ENCODE data around the gene RHOF.
A peak's percentile ranks its signal among the peaks of the same experiment; 100 is the strongest.

Gene RHOF

GRCh38 chr12:121817648-121818043 is 24.2 kb upstream of the RHOF start:
- DNase-seq = no peak

DNA sequence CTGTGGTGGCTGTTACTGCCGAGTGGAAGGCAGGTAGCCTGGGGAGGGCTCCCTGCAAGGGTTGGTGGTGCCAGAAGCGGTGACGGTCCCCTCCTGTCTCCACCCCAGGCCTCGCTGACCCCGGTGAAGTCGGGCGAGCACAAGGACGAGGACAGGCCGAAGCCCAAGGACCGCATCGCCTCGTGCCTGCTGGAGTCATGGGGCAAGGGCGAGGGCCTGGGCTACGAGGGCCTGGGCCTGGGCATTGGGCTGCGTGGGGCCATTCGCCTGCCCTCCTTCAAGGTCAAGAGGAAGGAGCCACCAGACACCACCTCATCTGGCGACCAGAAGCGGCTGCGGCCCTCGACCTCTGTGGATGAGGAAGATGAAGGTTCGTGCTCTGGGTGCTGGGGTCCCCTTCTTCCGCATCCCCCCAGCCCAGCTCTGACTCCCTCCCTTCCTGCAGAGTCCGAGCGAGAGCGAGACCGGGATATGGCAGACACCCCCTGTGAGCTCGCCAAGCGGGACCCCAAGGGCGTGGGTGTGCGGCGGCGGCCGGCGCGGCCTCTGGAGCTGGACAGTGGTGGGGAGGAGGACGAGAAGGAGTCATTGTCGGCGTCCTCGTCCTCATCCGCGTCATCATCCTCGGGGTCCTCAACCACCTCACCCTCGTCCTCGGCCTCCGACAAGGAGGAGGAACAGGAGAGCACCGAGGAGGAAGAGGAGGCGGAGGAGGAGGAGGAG is 23.6 kb upstream of the RHOF start:
- no peak for DNase-seq

DNA sequence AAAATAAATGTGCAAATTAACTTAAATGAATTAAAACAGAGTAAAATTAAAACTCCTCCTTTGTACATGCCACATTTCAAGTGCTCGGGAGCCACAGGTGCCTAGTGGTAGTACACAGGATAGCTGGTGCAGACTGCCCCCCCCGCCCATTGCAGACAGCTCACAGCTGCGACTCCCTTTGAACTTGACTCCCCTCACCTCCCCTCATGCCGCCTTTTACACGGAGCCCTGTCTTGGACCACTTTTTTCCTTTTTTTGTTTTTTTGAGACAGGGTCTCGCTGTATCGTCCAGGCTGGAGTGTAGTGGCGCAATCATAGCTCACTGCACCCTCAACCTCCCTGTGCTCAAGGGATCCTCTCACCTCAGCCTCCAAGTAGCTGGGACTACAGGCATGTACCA is 21.8 kb upstream of the RHOF start:
- DNase-seq = no peak

- DNase-seq = no peak
These were observed 21.1 kb upstream of the RHOF start for GRCh38 chr12:121814429-121815119.

GRCh38 chr12:121813951-121814350 is 20.5 kb upstream of the RHOF start:
- no peak for DNase-seq

- no peak for DNase-seq
These were observed 19.7 kb upstream of the RHOF start for GRCh38 chr12:121812921-121813896.

GRCh38 chr12:121812320-121812871 is 18.9 kb upstream of the RHOF start:
- no peak for DNase-seq

GRCh38 chr12:121811434-121812319 is 18.2 kb upstream of the RHOF start:
- DNase-seq = peak; percentile 63

DNA sequence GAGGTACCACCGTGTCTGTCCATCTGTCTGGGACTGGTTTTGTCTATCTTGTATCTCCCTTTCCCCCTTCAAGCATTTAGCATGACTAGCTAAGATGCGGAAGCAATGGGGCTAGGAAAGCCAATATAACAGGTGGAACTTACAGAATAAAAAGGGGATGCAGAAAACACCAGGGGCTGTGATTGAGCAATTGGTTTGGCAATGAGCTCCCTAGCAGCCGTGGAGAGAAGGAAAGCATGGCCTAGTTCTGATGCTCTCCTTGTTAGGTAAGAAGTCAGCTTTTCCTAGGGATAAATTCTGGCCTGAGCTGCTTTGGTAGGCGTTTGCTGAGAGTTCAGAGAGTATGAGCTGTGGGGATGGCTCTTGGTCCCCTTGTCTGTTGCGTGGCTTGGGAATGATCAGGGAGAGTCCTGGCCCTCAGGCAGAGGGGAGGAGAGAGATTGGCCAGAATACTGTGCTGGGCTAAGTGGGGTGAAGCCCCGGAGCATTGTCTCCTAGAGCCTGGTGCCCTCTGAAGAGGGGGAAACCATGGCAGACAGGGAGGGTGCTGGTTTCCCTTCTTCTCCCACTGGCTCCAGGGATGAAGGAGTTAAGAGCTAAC is 17.4 kb upstream of the RHOF start:
- DNase-seq = no peak

- DNase-seq = no peak
These were observed 16.8 kb upstream of the RHOF start for GRCh38 chr12:121810234-121810817.

DNA sequence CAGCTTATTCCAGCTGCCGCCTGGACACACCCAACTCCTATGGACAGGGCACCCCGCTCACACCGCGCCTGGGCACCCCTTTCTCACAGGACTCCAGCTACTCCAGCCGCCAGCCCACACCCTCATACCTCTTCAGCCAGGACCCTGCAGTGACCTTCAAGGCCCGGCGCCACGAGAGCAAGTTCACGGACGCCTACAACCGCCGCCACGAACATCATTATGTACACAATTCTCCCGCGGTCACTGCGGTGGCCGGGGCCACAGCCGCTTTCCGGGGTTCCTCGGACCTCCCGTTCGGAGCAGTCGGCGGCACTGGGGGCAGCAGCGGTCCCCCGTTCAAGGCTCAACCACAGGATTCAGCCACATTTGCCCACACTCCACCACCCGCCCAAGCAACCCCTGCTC is 16.2 kb upstream of the RHOF start:
- DNase-seq = no peak

- no peak for DNase-seq
These were observed 15.1 kb upstream of the RHOF start for GRCh38 chr12:121808623-121809022.

DNA sequence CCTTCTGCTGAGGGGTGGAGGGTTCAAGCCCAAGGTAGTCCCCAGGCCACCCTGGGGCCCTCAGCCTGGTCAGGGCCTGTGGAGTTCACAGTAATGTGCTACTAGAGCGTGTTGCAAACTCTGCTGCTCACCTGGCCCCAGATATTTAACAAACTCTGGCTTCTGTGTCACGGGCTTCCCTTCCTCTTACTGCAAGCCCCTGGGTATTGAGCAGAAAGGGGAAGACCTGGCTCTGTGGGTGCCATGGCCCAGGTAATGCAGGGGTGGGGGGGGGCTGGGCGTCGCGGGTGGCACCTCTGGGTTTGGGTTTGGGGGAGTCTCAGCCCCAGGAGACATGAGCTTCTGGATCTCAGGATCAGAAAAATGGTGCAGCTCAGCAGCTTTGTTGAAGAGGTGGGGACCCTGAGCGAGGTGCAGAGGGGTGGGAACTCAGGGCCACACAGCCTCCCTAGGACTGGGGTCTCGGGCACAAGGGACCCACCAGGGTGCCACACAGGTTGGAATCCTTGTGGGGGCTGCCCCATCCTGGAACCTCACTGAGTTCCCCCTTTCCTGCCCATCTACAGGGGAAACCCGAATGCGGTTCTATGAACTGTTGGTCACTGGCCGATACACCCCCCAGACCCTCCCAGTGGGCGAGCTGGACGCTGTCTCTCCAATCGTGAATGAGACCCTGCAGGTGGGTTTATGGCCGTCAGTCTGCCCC is 14.3 kb upstream of the RHOF start:
- DNase-seq = no peak

GRCh38 chr12:121806546-121807423 is 13.3 kb upstream of the RHOF start:
- DNase-seq = no peak

- peak; percentile 82 for DNase-seq
These were observed 12.6 kb upstream of the RHOF start for GRCh38 chr12:121806009-121806545.

GRCh38 chr12:121805171-121806008 is 11.9 kb upstream of the RHOF start:
- DNase-seq = no peak

- DNase-seq = peak; percentile 75
These were observed 11.1 kb upstream of the RHOF start for GRCh38 chr12:121804417-121805111.
